Vagina (tissue), 2 donors: Measurements from ENCODE around the gene FASN. TPM values are rescaled to one million over a fixed set of nuclear protein-coding genes. Genes with fewer than 3 reads are reported as not detected.

Source experiments
- DNase-seq, 2 donors: peaks; one replicate each; pipeline ENCODE4 v3.0.0-alpha.2; 2017; ENCODE audit errors: extremely low spot score in 2 of 2
- H3K27ac ChIP-seq: fragments of 200-600 bp; sonication (generic); one replicate; pipeline ENCODE4 v1.5.1; 2019
- H3K27me3 ChIP-seq: fragments of 200-600 bp; sonication (generic); one replicate; pipeline ENCODE4 v1.5.1; 2019
- H3K36me3 ChIP-seq, 2 donors: fragments of 200-600 bp; sonication (generic); one replicate each; pipeline ENCODE4 v1.5.1; 2017 to 2019
- H3K4me1 ChIP-seq: fragments of 200-600 bp; sonication (generic); one replicate; pipeline ENCODE4 v1.5.1; 2019
- H3K4me3 ChIP-seq, 2 donors: fragments of 200-600 bp; sonication (generic); 1 replicate in 1 of 2; 2 replicates in 1 of 2; pipeline ENCODE4 v1.5.1; 2016 to 2019
- H3K9me3 ChIP-seq: fragments of 200-600 bp; sonication (generic); one replicate; pipeline ENCODE4 v1.5.1; 2019
- CTCF ChIP-seq, 3 experiments: fragments of 450-650 bp in 2 of 3; fragments of 200-600 bp in 1 of 3; sonication (generic) in 1 of 3; IDR thresholded peaks; one replicate each; pipeline ENCODE4 v1.5.1; 2017 to 2019; ENCODE audit warnings: antibody characterized with exemption in 3 of 3, mild to moderate bottlenecking in 2 of 3, moderate library complexity in 2 of 3
- POLR2A ChIP-seq, 2 donors: fragments of 450-650 bp; IDR thresholded peaks; one replicate each; pipeline ENCODE4 v1.6.1; 2017; ENCODE audit warnings: antibody characterized with exemption in 2 of 2, mild to moderate bottlenecking in 2 of 2, moderate library complexity in 2 of 2
- POLR2AphosphoS5 ChIP-seq, 2 donors: sonication (generic); formaldehyde crosslinking; IDR thresholded peaks; one replicate each; pipeline ENCODE4 v1.9.0; 2017; ENCODE audit warnings: antibody characterized with exemption in 2 of 2, mild to moderate bottlenecking in 2 of 2, low read depth in 1 of 2; ENCODE audit not compliant: insufficient read depth in 1 of 2
- intact Hi-C: fragments of 100-400 bp; cut with DNase I; formaldehyde crosslinking; loops from one replicate; pipeline ENCODE4 v1.15.1; 2023
- total RNA-seq: library from RNA; depleted of rRNA; stranded (reverse); fragments of >200 nt; gene quantifications from one replicate; pipeline ENCODE4 v1.2.3, GENCODE V29; 2016

Gene FASN
- total RNA-seq, 1 donor from 2014 or later: 127 TPM

GRCh38 chr17:82073446-82073845 is 24.6 kb downstream of the FASN start:
- no peak for DNase-seq
- intact Hi-C loops: no loop called here
- H3K4me3 ChIP-seq: no peak overlapping the region
- no peak overlapping the region for H3K27ac ChIP-seq
- no peaks in the 10 kb centered on the region for H3K9me3 ChIP-seq
- peaks cover 0 to under 1% of the 10 kb centered on the region in 2 donors for H3K36me3 ChIP-seq
- H3K27me3 ChIP-seq: no peaks in the 10 kb centered on the region
- TF ChIP-seq CTCF (IDR thresholded peaks at IDR 0.05): no peak
- no peak for TF ChIP-seq POLR2AphosphoS5 (IDR thresholded peaks at IDR 0.05; ENCODE audit: insufficient read depth in 1 of 2, low read depth in 1 of 2)
- no peak for TF ChIP-seq POLR2A (IDR thresholded peaks at IDR 0.05)
- peaks cover 15% of the 10 kb centered on the region for H3K4me1 ChIP-seq

- DNase-seq: no peak
- TF ChIP-seq POLR2AphosphoS5 (IDR thresholded peaks at IDR 0.05; ENCODE audit: insufficient read depth in 1 of 2, low read depth in 1 of 2) (no peak), CTCF (IDR thresholded peaks at IDR 0.05) (no peak), POLR2A (IDR thresholded peaks at IDR 0.05) (no peak)
- Histone ChIP-seq H3K36me3 (no peaks in the 10 kb centered on the region), H3K4me1 (peaks cover 8% of the 10 kb centered on the region), H3K27ac (no peak overlapping the region), H3K27me3 (no peaks in the 10 kb centered on the region), H3K4me3 (no peak overlapping the region), H3K9me3 (no peaks in the 10 kb centered on the region)
- intact Hi-C loops: no loop called here
Observed at GRCh38 chr17:82072827-82073226, 25.2 kb downstream of the FASN start.

DNA sequence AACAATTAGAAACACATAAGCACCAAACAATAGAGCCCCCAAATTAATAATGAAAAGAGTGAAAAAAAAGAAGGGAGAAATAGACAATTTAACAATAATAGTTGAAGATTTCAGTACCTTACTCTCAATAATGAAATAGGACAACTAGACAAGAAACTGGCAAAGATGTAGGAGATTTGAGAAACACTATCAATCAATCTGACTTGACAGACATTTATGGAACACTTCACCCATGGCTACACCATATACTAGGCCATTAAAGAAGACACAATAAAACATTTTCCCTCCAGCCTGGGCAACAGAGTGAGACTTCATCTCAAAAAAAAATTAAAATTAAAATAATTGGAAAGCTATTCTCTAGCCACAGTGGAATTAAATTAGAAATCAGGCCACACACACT is 27.4 kb downstream of the FASN start:
- peaks cover 12% of the 10 kb centered on the region for H3K4me1 ChIP-seq
- TF ChIP-seq POLR2A (IDR thresholded peaks at IDR 0.05) (no peak), POLR2AphosphoS5 (IDR thresholded peaks at IDR 0.05; ENCODE audit: insufficient read depth in 1 of 2, low read depth in 1 of 2) (no peak), CTCF (IDR thresholded peaks at IDR 0.05) (no peak)
- H3K9me3 ChIP-seq: no peaks in the 10 kb centered on the region
- H3K36me3 ChIP-seq: no peaks in the 10 kb centered on the region
- DNase-seq: no peak
- no peak overlapping the region for H3K27ac ChIP-seq
- intact Hi-C loops: no loop called here
- no peak overlapping the region for H3K4me3 ChIP-seq
- no peaks in the 10 kb centered on the region for H3K27me3 ChIP-seq

DNA sequence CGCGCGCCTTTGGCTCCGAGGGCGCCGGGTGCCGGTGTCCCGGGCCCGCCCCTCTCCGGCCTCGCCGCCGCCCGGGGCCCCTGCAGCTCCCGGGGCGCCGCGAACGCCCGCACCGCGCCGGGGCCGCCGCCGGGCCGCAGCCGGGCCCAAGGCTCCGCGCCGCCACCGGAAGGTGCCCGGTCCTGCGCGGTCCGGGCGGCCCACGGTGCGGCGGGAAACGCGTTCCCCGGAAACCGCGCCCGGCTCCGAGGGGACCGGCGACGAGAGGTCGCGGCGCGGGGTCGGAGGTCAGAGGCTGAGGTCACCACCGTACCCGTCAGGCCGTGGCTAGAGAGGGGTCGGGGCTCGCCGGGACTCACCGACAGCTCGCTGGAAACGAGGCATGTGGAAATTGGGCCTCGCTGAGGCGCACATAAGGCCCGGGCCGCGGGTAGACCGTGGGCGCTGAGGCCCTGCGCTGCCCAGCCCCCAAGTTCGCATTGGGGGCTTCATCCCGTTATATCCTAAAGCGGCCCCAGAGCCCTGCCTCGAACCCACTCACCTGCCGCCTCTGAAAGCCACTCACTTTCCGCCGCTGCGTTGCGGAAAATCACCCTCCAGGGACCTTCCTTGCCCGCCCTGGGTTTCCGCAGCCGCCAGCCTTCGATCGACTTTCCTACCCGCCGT is 32.3 kb downstream of the FASN start, which contains the start of gene DUS1L:
DUS1L (minus strand) TSS at position 167 of the 666 bp plus-strand sequence. CDS start 745 bp downstream, outside the sequence.
- H3K27ac ChIP-seq: peak within 1 kb of the TSS; percentile 94
- no peaks in the 10 kb centered on the region for H3K9me3 ChIP-seq
- H3K4me1 ChIP-seq: peaks cover 30% of the 10 kb centered on the region
- TF ChIP-seq POLR2A (IDR thresholded peaks at IDR 0.05): peak in 1 of 2 donors; percentile 20
- TF ChIP-seq POLR2AphosphoS5 (IDR thresholded peaks at IDR 0.05; ENCODE audit: insufficient read depth in 1 of 2, low read depth in 1 of 2): peak in 1 of 2 donors; percentile 64
- no peak for TF ChIP-seq CTCF (IDR thresholded peaks at IDR 0.05)
- H3K36me3 ChIP-seq: peaks cover 0 to 27% of the 10 kb centered on the region in 2 donors
- intact Hi-C loops: no loop called here
- no peaks in the 10 kb centered on the region for H3K27me3 ChIP-seq
- DNase-seq: no peak
- H3K4me3 ChIP-seq: peak within 1 kb of the TSS; percentile 81 to 92

- Histone ChIP-seq H3K4me1 (peaks cover 30% of the 10 kb centered on the region), H3K9me3 (no peaks in the 10 kb centered on the region), H3K27me3 (no peaks in the 10 kb centered on the region), H3K4me3 (peak overlapping the region; percentile 81 to 92), H3K27ac (peak overlapping the region; percentile 94), H3K36me3 (peaks cover 0 to 32% of the 10 kb centered on the region in 2 donors)
- DNase-seq: no peak
- intact Hi-C loops: no loop called here
- TF ChIP-seq POLR2A (IDR thresholded peaks at IDR 0.05) (no peak), CTCF (IDR thresholded peaks at IDR 0.05) (no peak), POLR2AphosphoS5 (IDR thresholded peaks at IDR 0.05; ENCODE audit: insufficient read depth in 1 of 2, low read depth in 1 of 2) (no peak)
Observed at GRCh38 chr17:82065193-82065637, 32.8 kb downstream of the FASN start.
